GM23338 (cell line): ENCODE data around the gene ANKRD6. TPM values are rescaled to one million over a fixed set of nuclear protein-coding genes. Genes with fewer than 3 reads are reported as not detected.

Source experiments
- ATAC-seq: fragments of 200-7000 bp; cut with Tn5 transposase; 3 replicates; pipeline ENCODE4 v1.9.1; 2020
- DNase-seq: peaks from one replicate; pipeline ENCODE4 v3.0.0-alpha.2; 2015; ENCODE audit warnings: low spot score
- H2AFZ ChIP-seq: fragments of 200-600 bp; sonication (generic); 2 replicates; pipeline ENCODE4 v1.8.0; 2016; ENCODE audit warnings: antibody characterized with exemption, mild to moderate bottlenecking, moderate library complexity
- H3F3A ChIP-seq: fragments of 200-600 bp; sonication (generic); replicated peaks from 2 replicates; pipeline ENCODE4 v1.8.0; 2017; ENCODE audit warnings: antibody characterized with exemption, mixed run types, low read depth
- H3K27ac ChIP-seq: fragments of 200-600 bp; sonication (generic); 2 replicates; pipeline ENCODE4 v1.6.1; 2016; ENCODE audit warnings: low read depth
- H3K27me3 ChIP-seq: fragments of 200-600 bp; sonication (generic); 2 replicates; pipeline ENCODE4 v1.8.0; 2016; ENCODE audit warnings: mild to moderate bottlenecking, mixed run types, moderate library complexity; ENCODE audit not compliant: insufficient read depth
- H3K36me3 ChIP-seq: fragments of 200-600 bp; sonication (generic); 2 replicates; pipeline ENCODE4 v1.8.0; 2016; ENCODE audit warnings: mild to moderate bottlenecking; ENCODE audit not compliant: insufficient read depth
- H3K4me1 ChIP-seq: fragments of 200-600 bp; sonication (generic); 2 replicates; pipeline ENCODE4 v1.8.0; 2016; ENCODE audit warnings: mild to moderate bottlenecking, moderate library complexity; ENCODE audit not compliant: insufficient read depth
- H3K4me2 ChIP-seq: fragments of 200-600 bp; sonication (generic); 2 replicates; pipeline ENCODE4 v1.7.1; 2017; ENCODE audit warnings: mixed run types
- H3K4me3 ChIP-seq: fragments of 200-600 bp; sonication (generic); 2 replicates; pipeline ENCODE4 v1.6.1; 2016; ENCODE audit warnings: mixed run types
- H3K79me2 ChIP-seq: fragments of 200-600 bp; sonication (generic); replicated peaks from 2 replicates; pipeline ENCODE4 v1.8.0; 2017; ENCODE audit warnings: mild to moderate bottlenecking; ENCODE audit not compliant: insufficient read depth
- H3K9me2 ChIP-seq: fragments of 200-600 bp; sonication (generic); 2 replicates; pipeline ENCODE4 v1.8.0; 2017; ENCODE audit not compliant: insufficient read depth
- H4K20me1 ChIP-seq: fragments of 200-600 bp; sonication (generic); replicated peaks from 2 replicates; pipeline ENCODE4 v1.8.0; 2017; ENCODE audit warnings: mild to moderate bottlenecking; ENCODE audit not compliant: insufficient read depth
- H3K27ac Mint-ChIP-seq: 2 replicates; pipeline ENCODE4 v1.8.0; 2020; ENCODE audit warnings: inconsistent platforms, mild to moderate bottlenecking, moderate library complexity, mixed read lengths
- H3K27me3 Mint-ChIP-seq: 3 replicates; pipeline ENCODE4 v1.8.0; 2022; ENCODE audit warnings: low read depth, mild to moderate bottlenecking, moderate library complexity, mixed read lengths, inconsistent platforms; ENCODE audit not compliant: insufficient read depth, poor library complexity
- H3K36me3 Mint-ChIP-seq: 3 replicates; pipeline ENCODE4 v1.8.0; 2021; ENCODE audit warnings: low read depth, mild to moderate bottlenecking, inconsistent platforms, moderate library complexity, mixed read lengths
- H3K4me1 Mint-ChIP-seq: 3 replicates; pipeline ENCODE4 v1.8.0; 2020; ENCODE audit warnings: mild to moderate bottlenecking, inconsistent platforms, mixed read lengths
- H3K4me3 Mint-ChIP-seq: 3 replicates; pipeline ENCODE4 v1.8.0; 2021; ENCODE audit warnings: moderate library complexity, mild to moderate bottlenecking, inconsistent platforms, mixed read lengths
- H3K9me3 Mint-ChIP-seq: 3 replicates; pipeline ENCODE4 v1.8.0; 2020; ENCODE audit warnings: moderate library complexity, mild to moderate bottlenecking, inconsistent platforms, mixed read lengths
- CREB1 ChIP-seq: fragments of 250-450 bp; sonication (Bioruptor Pico); IDR thresholded peaks from 2 replicates; pipeline ENCODE4 v1.5.0; 2020; ENCODE audit warnings: low read depth, mild to moderate bottlenecking, moderate library complexity
- EZH2 ChIP-seq: fragments of 200-600 bp; sonication (generic); IDR thresholded peaks from one replicate; pipeline ENCODE4 v1.8.0; 2017; ENCODE audit warnings: antibody characterized with exemption, mild to moderate bottlenecking, low read depth; ENCODE audit not compliant: unreplicated experiment
- EZH2phosphoT487 ChIP-seq: fragments of 200-600 bp; sonication (generic); IDR thresholded peaks from one replicate; pipeline ENCODE4 v1.8.1; 2018; ENCODE audit warnings: antibody characterized with exemption; ENCODE audit not compliant: unreplicated experiment
- JUNB ChIP-seq: IDR thresholded peaks from one replicate; pipeline ENCODE4 v1.6.1; 2016; ENCODE audit warnings: antibody characterized with exemption; ENCODE audit not compliant: unreplicated experiment
- NANOG ChIP-seq: IDR thresholded peaks from 2 replicates; pipeline ENCODE4 v1.6.1; 2016; ENCODE audit warnings: antibody characterized with exemption, borderline replicate concordance
- POLR2AphosphoS5 ChIP-seq: IDR thresholded peaks from 2 replicates; pipeline ENCODE4 v1.6.1; 2016; ENCODE audit warnings: antibody characterized with exemption, low read depth
- STAT1 ChIP-seq: IDR thresholded peaks from one replicate; pipeline ENCODE4 v1.6.1; 2016; ENCODE audit warnings: antibody characterized with exemption; ENCODE audit not compliant: unreplicated experiment
- ZNF331 ChIP-seq: fragments of 250-450 bp; sonication (Bioruptor Pico); IDR thresholded peaks from 2 replicates; pipeline ENCODE4 v1.5.0; 2020; ENCODE audit warnings: low read depth, mild to moderate bottlenecking, moderate library complexity
- polyA plus RNA-seq: library from polyadenylated mRNA; unstranded; fragments of >200 nt; fragmentation: Nextera tagmentation; extraction: Ambion mirVana; gene quantifications from 2 replicates; pipeline ENCODE4 v1.2.1, GENCODE V29; 2016
- total RNA-seq: library from RNA; depleted of rRNA; stranded (reverse); fragments of >200 nt; shearing (Covaris generic); gene quantifications from 2 replicates; pipeline ENCODE4 v1.2.3, GENCODE V29; 2014
- TF ChIP-seq, protein P1 (sequence below): IDR thresholded peaks from 2 replicates; pipeline ENCODE4 v1.6.1; 2016; ENCODE audit warnings: antibody characterized with exemption
- TF ChIP-seq, protein P2 (sequence below), 2 experiments: fragments of 200-600 bp in 1 of 2; sonication (generic) in 1 of 2; conservative IDR thresholded peaks; 2 replicates each; pipeline versions ENCODE4 v1.5.1 to v1.6.1; 2016 to 2017; ENCODE audit warnings: antibody characterized with exemption in 2 of 2, low read depth in 2 of 2, mild to moderate bottlenecking in 2 of 2, moderate library complexity in 1 of 2
- TF ChIP-seq, protein P3 (sequence below): fragments of 250-450 bp; sonication (Bioruptor Pico); IDR thresholded peaks from 2 replicates; pipeline ENCODE4 v1.5.0; 2020; ENCODE audit warnings: mild to moderate bottlenecking, moderate library complexity

Gene ANKRD6
- total and polyA plus RNA-seq, 2 experiments from 2014 or later = 3.2 to 9.2 TPM

DNA sequence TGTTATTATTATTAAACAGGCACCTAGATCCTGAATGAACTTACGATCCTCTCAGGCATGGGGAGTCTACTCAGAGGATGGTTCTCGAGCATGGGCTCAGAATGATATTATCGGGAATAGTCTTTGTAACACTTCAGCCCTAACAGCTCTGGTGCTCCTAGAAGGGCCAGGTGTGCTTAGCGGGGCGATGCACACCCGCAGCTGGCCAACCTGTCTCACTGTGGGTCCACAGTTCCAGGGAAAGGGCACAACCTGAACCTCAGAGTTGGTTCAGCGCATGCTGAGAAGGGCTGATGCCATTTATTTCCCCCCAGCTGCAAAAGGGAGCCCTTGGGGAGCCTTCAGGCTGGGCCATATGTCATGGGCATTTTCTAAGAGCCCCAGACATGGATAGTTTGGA is 47.1 kb upstream of the ANKRD6 start (continued):
- TF ChIP-seq ZNF331 (CRISPR knock-in tag) (no peak), STAT1 (no peak), NANOG (no peak), CREB1 (no peak), EZH2phosphoT487 (no peak), JUNB (no peak)
- TF ChIP-seq, protein P1, sequence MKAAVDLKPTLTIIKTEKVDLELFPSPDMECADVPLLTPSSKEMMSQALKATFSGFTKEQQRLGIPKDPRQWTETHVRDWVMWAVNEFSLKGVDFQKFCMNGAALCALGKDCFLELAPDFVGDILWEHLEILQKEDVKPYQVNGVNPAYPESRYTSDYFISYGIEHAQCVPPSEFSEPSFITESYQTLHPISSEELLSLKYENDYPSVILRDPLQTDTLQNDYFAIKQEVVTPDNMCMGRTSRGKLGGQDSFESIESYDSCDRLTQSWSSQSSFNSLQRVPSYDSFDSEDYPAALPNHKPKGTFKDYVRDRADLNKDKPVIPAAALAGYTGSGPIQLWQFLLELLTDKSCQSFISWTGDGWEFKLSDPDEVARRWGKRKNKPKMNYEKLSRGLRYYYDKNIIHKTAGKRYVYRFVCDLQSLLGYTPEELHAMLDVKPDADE = no peak
- TF ChIP-seq, protein P2, sequence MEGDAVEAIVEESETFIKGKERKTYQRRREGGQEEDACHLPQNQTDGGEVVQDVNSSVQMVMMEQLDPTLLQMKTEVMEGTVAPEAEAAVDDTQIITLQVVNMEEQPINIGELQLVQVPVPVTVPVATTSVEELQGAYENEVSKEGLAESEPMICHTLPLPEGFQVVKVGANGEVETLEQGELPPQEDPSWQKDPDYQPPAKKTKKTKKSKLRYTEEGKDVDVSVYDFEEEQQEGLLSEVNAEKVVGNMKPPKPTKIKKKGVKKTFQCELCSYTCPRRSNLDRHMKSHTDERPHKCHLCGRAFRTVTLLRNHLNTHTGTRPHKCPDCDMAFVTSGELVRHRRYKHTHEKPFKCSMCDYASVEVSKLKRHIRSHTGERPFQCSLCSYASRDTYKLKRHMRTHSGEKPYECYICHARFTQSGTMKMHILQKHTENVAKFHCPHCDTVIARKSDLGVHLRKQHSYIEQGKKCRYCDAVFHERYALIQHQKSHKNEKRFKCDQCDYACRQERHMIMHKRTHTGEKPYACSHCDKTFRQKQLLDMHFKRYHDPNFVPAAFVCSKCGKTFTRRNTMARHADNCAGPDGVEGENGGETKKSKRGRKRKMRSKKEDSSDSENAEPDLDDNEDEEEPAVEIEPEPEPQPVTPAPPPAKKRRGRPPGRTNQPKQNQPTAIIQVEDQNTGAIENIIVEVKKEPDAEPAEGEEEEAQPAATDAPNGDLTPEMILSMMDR (conservative IDR thresholded peaks at IDR 0.05; ENCODE audit: low read depth in 2 of 2) = no peak

DNA sequence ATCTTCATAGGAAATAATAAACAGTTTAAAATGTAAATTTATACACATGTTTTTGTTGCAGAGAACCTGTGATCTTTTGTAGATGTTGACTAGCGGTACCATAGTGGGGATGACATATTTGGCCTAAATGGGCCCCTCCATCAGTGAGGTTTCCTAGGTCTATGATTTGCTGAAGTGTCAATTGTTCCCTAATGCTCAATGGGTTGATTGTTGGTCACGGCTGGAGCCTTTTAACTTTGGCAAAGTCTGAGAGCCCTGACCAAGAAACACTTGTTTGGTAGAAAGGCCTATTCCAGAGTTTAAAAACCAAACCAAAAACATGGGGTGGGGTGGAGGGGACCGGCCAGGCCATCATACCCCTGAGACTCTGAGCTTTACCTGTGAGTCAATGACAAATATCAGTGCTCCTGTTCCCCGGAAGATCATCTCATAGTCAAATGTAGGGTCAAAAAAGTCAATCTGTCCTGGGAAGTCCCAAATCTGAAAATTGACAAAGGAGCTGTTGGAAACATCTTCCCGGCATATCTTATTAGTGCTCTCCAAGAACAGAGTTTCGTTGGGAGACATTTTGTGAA is 45.9 kb upstream of the ANKRD6 start:
- peaks cover 7% of the 10 kb centered on the region; the same call in 2 of the 3 replicates for H3K4me1 Mint-ChIP-seq
- peaks cover 3% of the 10 kb centered on the region; the same call in 1 of the 2 replicates for H3K79me2 ChIP-seq
- H3K27ac ChIP-seq = no peak overlapping the region
- no peak overlapping the region for H3K4me3 ChIP-seq
- TF ChIP-seq, protein P1 = no peak
- no peak for TF ChIP-seq POLR2AphosphoS5
- no peak for TF ChIP-seq ZNF331 (CRISPR knock-in tag)
- no peak for TF ChIP-seq CREB1
- TF ChIP-seq, protein P3, sequence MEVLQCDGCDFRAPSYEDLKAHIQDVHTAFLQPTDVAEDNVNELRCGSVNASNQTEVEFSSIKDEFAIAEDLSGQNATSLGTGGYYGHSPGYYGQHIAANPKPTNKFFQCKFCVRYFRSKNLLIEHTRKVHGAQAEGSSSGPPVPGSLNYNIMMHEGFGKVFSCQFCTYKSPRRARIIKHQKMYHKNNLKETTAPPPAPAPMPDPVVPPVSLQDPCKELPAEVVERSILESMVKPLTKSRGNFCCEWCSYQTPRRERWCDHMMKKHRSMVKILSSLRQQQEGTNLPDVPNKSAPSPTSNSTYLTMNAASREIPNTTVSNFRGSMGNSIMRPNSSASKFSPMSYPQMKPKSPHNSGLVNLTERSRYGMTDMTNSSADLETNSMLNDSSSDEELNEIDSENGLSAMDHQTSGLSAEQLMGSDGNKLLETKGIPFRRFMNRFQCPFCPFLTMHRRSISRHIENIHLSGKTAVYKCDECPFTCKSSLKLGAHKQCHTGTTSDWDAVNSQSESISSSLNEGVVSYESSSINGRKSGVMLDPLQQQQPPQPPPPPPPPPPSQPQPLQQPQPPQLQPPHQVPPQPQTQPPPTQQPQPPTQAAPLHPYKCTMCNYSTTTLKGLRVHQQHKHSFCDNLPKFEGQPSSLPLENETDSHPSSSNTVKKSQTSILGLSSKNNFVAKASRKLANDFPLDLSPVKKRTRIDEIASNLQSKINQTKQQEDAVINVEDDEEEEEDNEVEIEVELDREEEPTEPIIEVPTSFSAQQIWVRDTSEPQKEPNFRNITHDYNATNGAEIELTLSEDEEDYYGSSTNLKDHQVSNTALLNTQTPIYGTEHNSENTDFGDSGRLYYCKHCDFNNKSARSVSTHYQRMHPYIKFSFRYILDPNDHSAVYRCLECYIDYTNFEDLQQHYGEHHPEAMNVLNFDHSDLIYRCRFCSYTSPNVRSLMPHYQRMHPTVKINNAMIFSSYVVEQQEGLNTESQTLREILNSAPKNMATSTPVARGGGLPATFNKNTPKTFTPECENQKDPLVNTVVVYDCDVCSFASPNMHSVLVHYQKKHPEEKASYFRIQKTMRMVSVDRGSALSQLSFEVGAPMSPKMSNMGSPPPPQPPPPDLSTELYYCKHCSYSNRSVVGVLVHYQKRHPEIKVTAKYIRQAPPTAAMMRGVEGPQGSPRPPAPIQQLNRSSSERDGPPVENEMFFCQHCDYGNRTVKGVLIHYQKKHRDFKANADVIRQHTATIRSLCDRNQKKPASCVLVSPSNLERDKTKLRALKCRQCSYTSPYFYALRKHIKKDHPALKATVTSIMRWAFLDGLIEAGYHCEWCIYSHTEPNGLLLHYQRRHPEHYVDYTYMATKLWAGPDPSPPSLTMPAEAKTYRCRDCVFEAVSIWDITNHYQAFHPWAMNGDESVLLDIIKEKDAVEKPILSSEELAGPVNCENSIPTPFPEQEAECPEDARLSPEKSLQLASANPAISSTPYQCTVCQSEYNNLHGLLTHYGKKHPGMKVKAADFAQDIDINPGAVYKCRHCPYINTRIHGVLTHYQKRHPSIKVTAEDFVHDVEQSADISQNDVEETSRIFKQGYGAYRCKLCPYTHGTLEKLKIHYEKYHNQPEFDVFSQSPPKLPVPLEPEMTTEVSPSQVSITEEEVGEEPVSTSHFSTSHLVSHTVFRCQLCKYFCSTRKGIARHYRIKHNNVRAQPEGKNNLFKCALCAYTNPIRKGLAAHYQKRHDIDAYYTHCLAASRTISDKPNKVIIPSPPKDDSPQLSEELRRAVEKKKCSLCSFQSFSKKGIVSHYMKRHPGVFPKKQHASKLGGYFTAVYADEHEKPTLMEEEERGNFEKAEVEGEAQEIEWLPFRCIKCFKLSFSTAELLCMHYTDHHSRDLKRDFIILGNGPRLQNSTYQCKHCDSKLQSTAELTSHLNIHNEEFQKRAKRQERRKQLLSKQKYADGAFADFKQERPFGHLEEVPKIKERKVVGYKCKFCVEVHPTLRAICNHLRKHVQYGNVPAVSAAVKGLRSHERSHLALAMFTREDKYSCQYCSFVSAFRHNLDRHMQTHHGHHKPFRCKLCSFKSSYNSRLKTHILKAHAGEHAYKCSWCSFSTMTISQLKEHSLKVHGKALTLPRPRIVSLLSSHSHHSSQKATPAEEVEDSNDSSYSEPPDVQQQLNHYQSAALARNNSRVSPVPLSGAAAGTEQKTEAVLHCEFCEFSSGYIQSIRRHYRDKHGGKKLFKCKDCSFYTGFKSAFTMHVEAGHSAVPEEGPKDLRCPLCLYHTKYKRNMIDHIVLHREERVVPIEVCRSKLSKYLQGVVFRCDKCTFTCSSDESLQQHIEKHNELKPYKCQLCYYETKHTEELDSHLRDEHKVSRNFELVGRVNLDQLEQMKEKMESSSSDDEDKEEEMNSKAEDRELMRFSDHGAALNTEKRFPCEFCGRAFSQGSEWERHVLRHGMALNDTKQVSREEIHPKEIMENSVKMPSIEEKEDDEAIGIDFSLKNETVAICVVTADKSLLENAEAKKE (CRISPR knock-in tag) = no peak
- no peak for TF ChIP-seq EZH2
- no peak for TF ChIP-seq EZH2phosphoT487
- no peaks in the 10 kb centered on the region; the same call in 1 of the 2 replicates for H3K4me1 ChIP-seq
- H3K36me3 Mint-ChIP-seq = no peaks in the 10 kb centered on the region
- no peak overlapping the region for H3K4me3 Mint-ChIP-seq
- no peaks in the 10 kb centered on the region for H3K27me3 ChIP-seq
- no peaks in the 10 kb centered on the region for H3K36me3 ChIP-seq
- H3F3A ChIP-seq = no peaks in the 10 kb centered on the region
- ATAC-seq (no peak), DNase-seq (no peak)
- no peaks in the 10 kb centered on the region; the same call in 1 of the 2 replicates for H3K9me2 ChIP-seq
- no peak overlapping the region for H3K4me2 ChIP-seq
- no peaks in the 10 kb centered on the region for H3K9me3 Mint-ChIP-seq
- H2AFZ ChIP-seq = no peak overlapping the region
- H4K20me1 ChIP-seq = no peaks in the 10 kb centered on the region; the same call in none of the 2 replicates
- H3K27me3 Mint-ChIP-seq = no peaks in the 10 kb centered on the region
- no peak overlapping the region for H3K27ac Mint-ChIP-seq
